ENCODE data around the gene SPOCK2. TPM values are rescaled to one million over a fixed set of nuclear protein-coding genes. Genes with fewer than 3 reads are reported as not detected.

Gene SPOCK2
- total RNA-seq, 3 donors from 2014 or later, result 3.9 to 4.5 (median 4.1) TPM

DNA sequence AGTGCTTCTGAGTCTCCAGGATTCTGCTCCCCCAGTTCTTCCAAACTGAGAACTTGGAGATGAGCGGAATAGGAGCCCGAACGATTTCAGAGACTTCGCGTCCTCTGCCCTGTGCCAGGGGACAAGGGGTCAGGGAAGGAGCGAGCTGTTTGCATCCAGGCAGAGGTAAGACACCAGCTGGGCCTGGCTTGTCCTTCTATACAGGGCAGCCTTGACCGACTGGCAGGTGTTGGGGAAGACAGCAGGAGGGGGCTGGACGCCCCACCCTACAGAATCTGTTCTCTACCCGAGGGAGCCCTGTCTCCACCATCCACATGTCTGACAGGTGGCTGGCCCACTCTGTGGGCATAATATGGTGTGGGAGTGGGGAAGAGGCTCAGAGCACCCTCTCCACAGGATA lies 7.1 kb downstream of the SPOCK2 start:
- intact Hi-C loops (cut with DNase I; ENCODE audit: low total_unique reads), result no loop called here
- Histone ChIP-seq H3K36me3 (no peaks in the 10 kb centered on the region), H3K4me3 (no peak overlapping the region), H3K9me3 (no peaks in the 10 kb centered on the region), H3K4me1 (no peaks in the 10 kb centered on the region), H3K27ac (no peak overlapping the region), H3K27me3 (no peaks in the 10 kb centered on the region)
- DNase-seq (ENCODE audit: low spot score in 2 of 2), result no peak
- TF ChIP-seq POLR2A (IDR thresholded peaks at IDR 0.05) (no peak), POLR2AphosphoS5 (IDR thresholded peaks at IDR 0.05) (no peak)
- TF ChIP-seq, protein P1, sequence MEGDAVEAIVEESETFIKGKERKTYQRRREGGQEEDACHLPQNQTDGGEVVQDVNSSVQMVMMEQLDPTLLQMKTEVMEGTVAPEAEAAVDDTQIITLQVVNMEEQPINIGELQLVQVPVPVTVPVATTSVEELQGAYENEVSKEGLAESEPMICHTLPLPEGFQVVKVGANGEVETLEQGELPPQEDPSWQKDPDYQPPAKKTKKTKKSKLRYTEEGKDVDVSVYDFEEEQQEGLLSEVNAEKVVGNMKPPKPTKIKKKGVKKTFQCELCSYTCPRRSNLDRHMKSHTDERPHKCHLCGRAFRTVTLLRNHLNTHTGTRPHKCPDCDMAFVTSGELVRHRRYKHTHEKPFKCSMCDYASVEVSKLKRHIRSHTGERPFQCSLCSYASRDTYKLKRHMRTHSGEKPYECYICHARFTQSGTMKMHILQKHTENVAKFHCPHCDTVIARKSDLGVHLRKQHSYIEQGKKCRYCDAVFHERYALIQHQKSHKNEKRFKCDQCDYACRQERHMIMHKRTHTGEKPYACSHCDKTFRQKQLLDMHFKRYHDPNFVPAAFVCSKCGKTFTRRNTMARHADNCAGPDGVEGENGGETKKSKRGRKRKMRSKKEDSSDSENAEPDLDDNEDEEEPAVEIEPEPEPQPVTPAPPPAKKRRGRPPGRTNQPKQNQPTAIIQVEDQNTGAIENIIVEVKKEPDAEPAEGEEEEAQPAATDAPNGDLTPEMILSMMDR (IDR thresholded peaks at IDR 0.05), result no peak

DNA sequence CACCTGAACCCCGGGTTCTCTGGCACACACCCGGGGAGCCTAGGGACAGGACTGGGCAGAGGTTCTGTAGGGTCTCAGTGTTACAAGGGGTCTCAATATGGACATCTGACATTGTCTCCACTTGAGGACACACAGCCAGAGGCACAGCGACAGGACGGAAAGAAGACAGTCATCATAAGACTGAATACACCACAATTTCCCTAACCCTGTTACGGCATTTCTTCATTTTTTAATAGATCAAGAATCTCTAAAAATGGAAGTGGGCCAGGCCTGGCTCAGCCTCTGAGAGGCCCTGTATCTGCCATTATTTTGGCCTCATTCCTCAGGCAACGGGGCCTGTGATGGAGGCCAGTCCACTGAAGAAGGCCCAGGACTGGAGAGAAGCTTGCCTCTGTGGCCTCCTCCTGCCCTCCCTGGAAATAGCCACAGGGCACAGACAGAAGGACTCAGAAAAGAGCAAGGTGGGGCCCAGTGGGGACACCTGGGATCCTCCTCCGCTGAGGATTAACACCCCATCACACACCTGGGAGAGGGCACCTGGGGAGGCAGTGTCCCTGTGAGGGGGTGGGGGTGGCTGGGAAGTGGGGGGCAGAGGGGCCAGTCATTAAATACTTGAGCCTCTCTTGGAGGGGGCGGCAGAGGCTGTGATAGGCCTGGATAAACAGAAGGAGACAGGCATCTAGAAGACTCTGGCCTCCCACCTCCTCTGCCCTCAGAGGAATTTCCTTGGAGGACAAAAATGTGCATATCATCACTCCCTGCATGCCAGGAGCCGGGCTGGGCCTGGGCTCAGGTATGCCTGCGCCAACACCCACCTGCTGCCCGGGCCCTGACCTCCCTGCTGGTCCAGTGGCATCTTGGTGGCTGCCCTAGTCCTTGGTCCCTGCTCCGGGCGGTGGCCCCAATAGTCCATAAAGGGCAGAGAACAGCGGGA lies 8.0 kb downstream of the SPOCK2 start:
- no peaks in the 10 kb centered on the region for H3K36me3 ChIP-seq
- H3K9me3 ChIP-seq, result no peaks in the 10 kb centered on the region
- DNase-seq (ENCODE audit: low spot score in 2 of 2), result peak; percentile 43 to 45
- no peaks in the 10 kb centered on the region for H3K4me1 ChIP-seq
- no peaks in the 10 kb centered on the region for H3K27me3 ChIP-seq
- H3K4me3 ChIP-seq, result no peak overlapping the region
- TF ChIP-seq POLR2AphosphoS5 (IDR thresholded peaks at IDR 0.05), result no peak
- TF ChIP-seq, protein P1 (IDR thresholded peaks at IDR 0.05), result no peak
- no peak for TF ChIP-seq POLR2A (IDR thresholded peaks at IDR 0.05)
- no peak overlapping the region for H3K27ac ChIP-seq
- intact Hi-C loops (cut with DNase I; ENCODE audit: low total_unique reads), result no loop called here

DNA sequence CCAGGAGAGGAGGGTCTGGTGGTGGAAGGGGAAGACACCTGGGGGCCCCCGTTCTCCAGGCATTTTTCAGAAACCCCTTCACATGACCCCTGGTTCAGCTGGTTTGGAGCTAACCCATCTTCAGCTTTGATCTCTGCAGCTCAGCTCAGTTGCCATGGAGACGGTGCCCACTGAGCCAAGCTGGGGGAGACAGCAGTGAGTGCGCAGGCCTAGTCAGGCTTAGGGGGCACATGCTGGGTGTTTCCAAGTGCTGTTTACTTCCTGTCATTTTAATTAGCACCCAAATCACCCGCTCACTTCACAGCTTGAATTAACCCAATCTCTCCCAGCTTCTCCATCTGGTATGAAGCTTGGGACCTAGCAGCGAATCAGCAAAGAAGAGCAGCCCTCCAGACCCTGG lies 9.0 kb downstream of the SPOCK2 start:
- H3K9me3 ChIP-seq, result no peaks in the 10 kb centered on the region
- no peaks in the 10 kb centered on the region for H3K36me3 ChIP-seq
- intact Hi-C loops (cut with DNase I; ENCODE audit: low total_unique reads), result no loop called here
- H3K4me1 ChIP-seq, result no peaks in the 10 kb centered on the region
- H3K27me3 ChIP-seq, result no peaks in the 10 kb centered on the region
- no peak overlapping the region for H3K27ac ChIP-seq
- DNase-seq (ENCODE audit: low spot score in 2 of 2), result no peak
- TF ChIP-seq POLR2AphosphoS5 (IDR thresholded peaks at IDR 0.05) (no peak), POLR2A (IDR thresholded peaks at IDR 0.05) (no peak)
- TF ChIP-seq, protein P1 (IDR thresholded peaks at IDR 0.05), result no peak
- no peak overlapping the region for H3K4me3 ChIP-seq

DNA sequence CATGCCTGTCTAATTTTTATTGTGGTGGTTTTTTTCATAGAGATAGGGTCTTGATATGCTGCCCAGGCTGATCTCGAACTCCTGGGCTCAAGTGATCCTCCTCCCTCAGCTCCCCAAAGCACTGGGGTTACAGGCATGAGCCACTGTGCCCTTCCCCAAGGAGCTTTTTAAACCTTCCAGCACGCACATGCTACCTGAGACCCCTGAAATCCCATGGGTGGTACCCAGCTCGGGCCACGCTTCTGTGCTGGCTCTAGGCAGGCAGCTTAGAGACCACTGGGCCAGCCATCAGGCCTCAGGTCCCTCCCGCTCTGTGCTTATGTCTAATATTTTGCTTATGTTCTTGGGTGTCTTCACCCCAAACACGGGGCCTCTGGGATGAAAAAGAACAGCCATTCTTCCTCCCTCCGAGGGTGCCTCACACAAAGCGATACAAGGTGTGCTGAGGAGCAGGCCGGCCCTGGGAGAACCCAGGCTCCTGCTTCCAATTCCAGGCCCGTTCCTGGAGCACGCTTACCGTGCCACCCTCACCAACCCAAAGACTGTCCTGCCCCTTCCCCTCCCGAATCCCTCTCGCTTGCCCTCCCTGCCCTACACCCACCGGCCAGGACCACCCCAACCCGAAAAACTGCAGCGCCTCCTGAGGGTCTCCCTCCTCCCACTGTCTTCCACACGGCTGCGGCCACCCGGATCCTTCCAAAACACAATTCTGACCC lies 10.9 kb downstream of the SPOCK2 start:
- TF ChIP-seq POLR2A (IDR thresholded peaks at IDR 0.05), result no peak
- TF ChIP-seq, protein P1 (IDR thresholded peaks at IDR 0.05), result no peak
- Histone ChIP-seq H3K4me3 (no peak overlapping the region), H3K27me3 (no peaks in the 10 kb centered on the region), H3K27ac (no peak overlapping the region), H3K36me3 (no peaks in the 10 kb centered on the region), H3K9me3 (no peaks in the 10 kb centered on the region), H3K4me1 (no peaks in the 10 kb centered on the region)
- DNase-seq (ENCODE audit: low spot score in 2 of 2), result no peak
- intact Hi-C loops (cut with DNase I; ENCODE audit: low total_unique reads), result no loop called here

DNA sequence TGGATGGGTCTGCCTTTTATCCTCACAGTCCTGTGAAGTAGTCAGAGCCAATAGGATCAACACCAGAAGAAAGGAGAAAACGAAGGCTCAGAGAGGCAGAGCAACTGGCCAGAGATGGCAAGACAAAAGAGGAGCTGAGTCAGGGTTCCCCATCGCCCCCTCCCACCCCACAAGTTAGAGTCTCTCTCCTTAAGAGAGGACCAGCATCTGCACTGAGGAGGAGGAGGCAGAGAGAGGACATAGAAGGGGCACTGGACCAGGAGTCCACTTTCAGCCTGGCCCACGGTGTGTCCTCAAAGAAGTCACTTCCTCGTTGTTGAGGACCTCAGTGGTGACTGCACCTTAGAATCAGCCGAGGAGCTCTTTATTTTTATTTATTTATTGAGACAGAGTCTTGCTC lies 11.6 kb downstream of the SPOCK2 start:
- Histone ChIP-seq H3K9me3 (no peaks in the 10 kb centered on the region), H3K27ac (no peak overlapping the region), H3K27me3 (no peaks in the 10 kb centered on the region), H3K36me3 (no peaks in the 10 kb centered on the region), H3K4me3 (no peak overlapping the region), H3K4me1 (no peaks in the 10 kb centered on the region)
- DNase-seq (ENCODE audit: low spot score in 2 of 2), result no peak
- TF ChIP-seq, protein P1 (IDR thresholded peaks at IDR 0.05), result no peak
- TF ChIP-seq POLR2AphosphoS5 (IDR thresholded peaks at IDR 0.05), result no peak
- TF ChIP-seq POLR2A (IDR thresholded peaks at IDR 0.05), result no peak
- intact Hi-C loops (cut with DNase I; ENCODE audit: low total_unique reads), result no loop called here
